HG03045 (cell line): Measurements from ENCODE around the gene FAM184A.

Experiments
- ATAC-seq: cut with Tn5 transposase; IDR thresholded peaks from one replicate; pipeline ENCODE4 v1.9.1; 2021; ENCODE audit warnings: mild to moderate bottlenecking, moderate library complexity; ENCODE audit not compliant: unreplicated experiment

FAM184A gene

DNA sequence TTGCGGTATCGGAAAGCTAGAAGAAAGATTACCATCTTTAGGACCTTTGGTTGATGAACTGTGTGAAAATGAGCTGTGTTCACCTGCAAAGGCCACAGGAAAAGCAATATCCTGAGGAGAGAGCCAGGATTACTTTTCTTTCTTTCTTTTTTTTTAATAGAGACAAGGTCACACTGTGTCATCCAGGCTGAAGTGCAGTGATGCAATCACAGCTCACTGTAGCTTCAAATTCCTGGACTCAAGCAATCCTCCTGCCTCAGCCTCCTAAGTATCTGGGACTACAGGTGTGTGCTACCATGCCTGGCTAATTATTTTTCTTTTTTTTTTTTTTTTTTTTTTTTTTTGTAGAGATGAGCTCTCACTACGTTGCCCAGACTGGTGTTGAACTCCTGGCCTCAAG lies 17.2 kb downstream of the FAM184A start:
- ATAC-seq = no peak

DNA sequence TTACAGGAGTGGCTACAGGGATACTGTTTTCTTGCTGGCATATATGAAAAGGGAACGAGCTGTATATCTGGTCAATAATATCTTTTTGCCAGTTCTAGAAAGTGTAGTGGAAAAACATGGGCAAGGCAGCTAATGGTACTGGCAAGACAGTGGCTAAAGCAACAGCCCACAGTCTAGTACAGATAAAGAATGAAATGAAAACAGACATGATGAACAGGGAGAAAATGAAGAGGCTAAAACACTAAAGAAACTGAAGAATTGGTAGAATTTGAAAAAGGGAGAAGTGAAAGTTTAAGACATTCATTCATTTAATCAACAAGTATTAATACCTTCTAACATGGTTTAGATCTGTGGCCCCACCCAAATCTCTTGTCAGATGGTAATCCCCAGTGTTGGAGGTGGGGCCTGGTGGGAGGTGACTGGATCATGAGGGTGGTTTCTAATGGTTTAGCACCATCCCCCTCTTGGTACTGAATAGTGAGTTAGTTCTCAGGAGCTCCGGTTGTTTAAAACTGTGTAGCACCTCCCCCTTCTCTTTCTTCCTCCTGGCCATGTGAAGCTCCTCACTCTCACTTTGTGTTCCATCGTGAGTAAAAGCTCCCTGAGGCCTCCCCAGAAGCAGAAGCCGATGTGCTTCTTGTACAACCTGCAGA lies 18.1 kb downstream of the FAM184A start:
- no peak for ATAC-seq

GRCh38 chr6:119055069-119055468 lies 23.4 kb downstream of the FAM184A start:
- ATAC-seq = no peak

- ATAC-seq = no peak
Measured at GRCh38 chr6:119052987-119053386, 25.5 kb downstream of the FAM184A start.

DNA sequence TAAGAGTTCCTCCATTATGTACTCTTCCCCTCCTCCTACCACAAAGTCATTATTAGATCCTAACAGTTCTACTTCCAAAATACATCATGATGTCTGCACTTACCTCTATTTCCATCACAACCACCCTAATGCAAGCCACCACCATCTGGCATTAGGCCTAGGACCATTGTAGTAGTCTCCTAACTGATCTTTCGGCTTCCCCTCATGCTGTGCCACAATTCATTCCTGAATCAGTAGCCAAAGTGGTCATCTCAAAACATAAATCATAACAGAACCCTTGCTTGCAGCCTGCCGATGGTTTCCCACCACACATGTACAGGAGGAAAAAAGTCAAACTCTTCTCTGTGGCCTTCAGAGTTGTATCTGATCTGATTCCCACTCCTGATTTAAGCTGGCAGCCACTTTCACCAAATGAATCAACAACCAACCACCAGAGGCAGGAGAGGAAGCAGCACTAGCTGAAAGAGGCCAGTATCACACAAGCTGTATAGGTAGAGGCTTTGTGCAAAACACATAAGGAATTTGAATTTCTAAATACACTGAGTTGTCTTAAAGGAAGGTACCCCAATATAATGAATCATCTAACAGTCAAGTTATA lies 26.1 kb downstream of the FAM184A start:
- ATAC-seq = no peak

DNA sequence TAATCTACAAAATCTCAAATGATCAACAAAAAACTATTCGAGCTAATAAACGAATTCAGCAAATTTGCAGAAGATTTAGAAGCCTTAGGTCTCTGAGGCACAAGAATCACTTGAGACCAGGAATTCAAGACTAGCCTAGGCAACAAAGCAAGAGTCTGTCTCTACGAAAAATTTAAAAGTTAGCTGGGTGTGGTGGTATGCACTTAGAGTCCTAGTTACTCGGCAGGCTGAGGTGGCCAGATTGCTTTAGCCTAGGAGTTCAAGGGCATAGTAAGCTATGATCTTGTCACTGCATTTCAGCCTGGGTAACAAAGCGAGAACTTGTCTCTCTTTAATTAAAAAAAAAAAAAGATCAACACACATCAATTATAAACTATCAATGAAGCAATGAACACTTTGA lies 34.2 kb downstream of the FAM184A start:
- no peak for ATAC-seq

DNA sequence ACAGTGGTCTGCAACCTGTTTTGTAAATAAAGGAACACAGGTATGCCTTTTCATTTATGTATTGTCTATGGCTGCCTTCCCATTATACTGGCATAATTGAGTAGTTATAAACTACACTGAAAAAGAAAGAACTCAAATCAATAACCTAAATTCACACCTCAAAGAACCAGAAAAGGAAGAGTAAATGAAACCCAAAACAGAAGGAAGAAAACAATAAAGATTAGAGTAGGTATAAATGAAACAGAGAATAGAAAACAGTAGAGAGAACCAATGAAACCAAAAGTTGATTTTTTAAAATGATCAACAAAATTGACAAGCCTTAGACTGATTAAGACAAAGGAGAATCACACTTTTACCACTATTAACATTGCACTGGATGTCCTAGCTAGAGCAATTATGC lies 34.7 kb downstream of the FAM184A start:
- no peak for ATAC-seq

GRCh38 chr6:119043265-119043664 lies 35.2 kb downstream of the FAM184A start:
- ATAC-seq = no peak

- ATAC-seq = no peak
Measured at GRCh38 chr6:119040636-119041035, 37.8 kb downstream of the FAM184A start.

DNA sequence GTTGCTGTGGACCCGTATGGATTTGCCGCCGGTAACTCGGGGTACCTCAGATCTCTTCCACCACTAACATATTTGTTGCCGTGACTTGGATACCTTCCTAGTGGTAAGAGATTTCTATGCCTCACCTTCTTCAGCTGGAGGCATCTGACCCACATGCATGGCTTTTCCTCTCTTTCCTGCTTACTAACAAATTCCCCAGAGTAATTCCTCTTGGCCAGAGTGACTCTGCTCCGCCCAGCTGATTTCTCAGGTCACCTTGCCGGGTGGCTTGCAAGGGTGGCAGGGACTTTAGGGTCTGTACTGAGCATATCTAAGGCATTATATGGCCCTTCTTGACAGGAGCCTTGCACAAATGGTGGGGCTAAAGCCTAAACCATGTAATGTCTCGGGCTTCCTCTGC lies 38.2 kb downstream of the FAM184A start:
- no peak for ATAC-seq

GRCh38 chr6:119037941-119038623 lies 40.4 kb downstream of the FAM184A start:
- no peak for ATAC-seq

DNA sequence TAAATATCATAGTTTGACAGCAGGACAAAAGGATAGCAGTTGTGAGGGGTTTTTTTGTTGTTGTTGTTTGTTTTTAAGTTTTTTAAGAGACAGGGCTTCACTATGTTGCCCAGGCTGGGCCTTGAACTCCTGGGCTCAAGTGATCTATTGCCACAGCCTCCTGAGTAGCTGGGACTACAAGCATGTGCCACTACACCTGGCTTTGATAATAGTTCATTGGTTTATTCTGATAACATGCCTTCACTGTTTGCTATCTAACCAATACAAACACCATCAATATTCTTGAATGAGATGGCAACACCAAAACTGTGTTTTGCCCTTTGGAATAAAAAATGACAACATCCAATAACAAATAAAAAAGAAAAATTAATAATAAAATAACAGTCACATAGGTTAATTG lies 41.2 kb downstream of the FAM184A start:
- ATAC-seq = no peak

DNA sequence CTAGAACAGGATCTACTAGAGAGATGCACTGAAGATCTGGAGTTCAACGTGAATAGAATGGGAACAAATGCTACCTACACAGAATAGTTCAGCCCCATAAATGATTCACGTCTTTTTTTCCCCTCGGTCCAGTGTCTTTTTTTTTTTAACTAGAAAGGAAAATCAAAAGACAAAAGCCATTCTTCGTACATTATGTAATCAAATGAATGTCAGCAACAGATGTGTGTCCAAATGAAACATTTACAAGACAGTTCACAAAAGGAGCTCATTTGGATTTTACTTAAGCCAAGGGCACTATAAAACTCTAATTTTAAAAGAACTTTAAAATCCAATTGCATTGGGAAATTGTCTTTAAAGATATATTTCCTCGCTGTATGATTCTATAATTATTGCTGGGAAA lies 42.4 kb downstream of the FAM184A start:
- no peak for ATAC-seq

DNA sequence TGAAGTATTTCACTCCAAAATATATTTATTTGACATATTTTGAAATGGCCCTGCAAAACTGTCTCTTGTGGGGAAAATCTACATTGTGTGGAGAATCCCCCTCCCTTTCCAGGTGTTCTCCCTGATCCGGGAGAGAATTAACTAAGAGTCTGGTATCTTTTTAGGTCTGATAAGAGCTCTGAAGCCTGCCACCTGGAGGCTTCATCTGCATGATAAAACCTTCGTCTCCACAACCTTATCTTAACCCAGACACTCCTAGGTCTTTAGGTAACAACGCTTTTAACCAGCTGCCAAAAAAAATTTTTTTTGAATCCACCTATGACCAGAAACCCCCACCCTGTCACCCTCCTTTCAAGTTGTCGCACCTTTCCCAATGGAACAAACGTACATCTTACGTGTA lies 43.0 kb downstream of the FAM184A start:
- ATAC-seq = no peak

GRCh38 chr6:119034827-119035458 lies 43.5 kb downstream of the FAM184A start:
- no peak for ATAC-seq

DNA sequence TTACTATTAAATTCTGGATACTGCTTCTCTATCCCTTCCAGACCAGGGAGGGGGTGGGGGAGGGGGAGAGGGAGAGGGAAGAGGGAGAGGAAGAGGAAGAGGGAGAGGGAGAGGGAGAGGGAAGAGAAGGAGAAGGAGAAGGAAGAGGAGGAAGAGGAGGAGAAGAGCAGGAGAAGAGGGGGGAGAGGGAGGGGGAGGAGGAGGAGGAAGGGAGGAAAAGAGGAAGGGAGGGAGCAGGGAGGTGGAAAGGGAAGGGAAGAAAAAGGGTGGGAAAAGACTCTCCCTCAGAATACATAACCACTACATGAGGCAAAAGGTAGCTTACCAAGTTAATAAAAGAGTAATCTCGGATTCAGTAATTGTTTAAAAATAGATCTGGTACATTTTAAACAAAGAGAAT lies 46.0 kb downstream of the FAM184A start:
- no peak for ATAC-seq

DNA sequence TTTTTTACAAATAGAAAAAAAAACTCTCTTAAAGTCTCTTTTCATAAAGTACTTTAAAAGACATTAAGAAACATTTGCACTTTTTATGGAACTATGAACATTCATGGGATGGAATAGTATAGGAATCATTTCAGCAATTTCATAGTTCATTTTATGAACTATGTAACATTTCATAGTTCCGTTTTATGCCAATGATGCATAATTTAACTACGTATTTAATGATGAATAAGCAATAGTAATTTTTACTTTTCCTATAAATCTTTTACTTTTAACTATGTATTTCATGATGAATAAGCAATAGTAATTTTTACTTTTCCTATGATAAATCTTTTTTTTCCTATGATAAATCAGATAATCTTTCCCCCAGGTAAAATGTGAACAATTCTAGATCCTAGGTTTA lies 47.7 kb downstream of the FAM184A start:
- no peak for ATAC-seq

GRCh38 chr6:119028091-119028490 lies 50.4 kb downstream of the FAM184A start:
- no peak for ATAC-seq

GRCh38 chr6:119027465-119027864 lies 51.0 kb downstream of the FAM184A start:
- no peak for ATAC-seq

DNA sequence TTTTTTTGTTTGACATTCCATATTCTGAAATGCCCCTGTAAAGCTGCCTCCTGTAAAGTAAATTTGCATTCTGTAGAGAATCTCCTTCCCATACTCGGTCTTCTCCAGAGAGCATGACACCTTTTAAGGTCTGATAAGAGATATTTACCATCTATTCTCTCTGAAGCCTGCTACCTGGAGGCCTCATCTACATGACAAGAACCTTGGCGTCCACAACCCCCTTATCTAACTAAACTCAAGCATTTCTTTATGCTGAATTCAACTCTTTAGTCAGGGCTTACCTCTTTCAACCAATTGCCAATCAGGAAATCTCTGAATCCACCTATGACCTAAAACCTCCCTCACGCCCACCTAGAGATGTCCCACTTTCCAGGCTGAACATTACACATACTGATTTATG lies 51.6 kb downstream of the FAM184A start:
- ATAC-seq = no peak

DNA sequence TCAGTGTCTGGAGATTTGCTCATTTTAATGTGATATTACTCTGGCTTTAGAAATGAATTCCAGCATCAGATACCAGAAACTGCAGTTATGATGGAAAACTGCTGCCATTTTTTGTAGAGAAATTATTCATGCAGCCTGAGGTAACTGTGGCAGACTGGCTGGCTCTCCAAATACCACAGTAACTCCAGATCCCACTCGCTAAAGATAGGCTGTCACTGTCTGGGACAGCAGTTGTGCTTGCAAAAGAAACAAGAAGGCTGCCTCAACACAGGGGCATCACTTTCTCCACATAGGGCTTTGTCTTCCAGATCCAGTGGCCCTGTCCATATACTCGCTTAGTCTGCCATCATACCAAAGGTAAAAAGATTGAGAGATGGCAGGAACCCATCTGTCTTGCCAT lies 52.7 kb downstream of the FAM184A start:
- no peak for ATAC-seq

- no peak for ATAC-seq
Measured at GRCh38 chr6:119024111-119024510, 54.4 kb downstream of the FAM184A start.
